Spleen (tissue), 7 donors: ENCODE results near the gene FBXL20.

Experiments
- POLR2A ChIP-seq, 3 donors: fragments of 450-650 bp; IDR thresholded peaks; one replicate each; pipeline ENCODE4 v1.5.1; 2017; ENCODE audit warnings: antibody characterized with exemption in 3 of 3, mild to moderate bottlenecking in 1 of 3
- POLR2AphosphoS5 ChIP-seq, 3 donors: sonication (generic); formaldehyde crosslinking; IDR thresholded peaks; one replicate each; pipeline ENCODE4 v1.5.1; 2017; ENCODE audit warnings: antibody characterized with exemption in 3 of 3
- TF ChIP-seq, protein P1 (sequence below), 11 experiments: fragments of 200-600 bp in 7 of 11; fragments of 450-650 bp in 4 of 11; sonication (generic) in 4 of 11; IDR thresholded peaks in 8 of 11; conservative IDR thresholded peaks in 3 of 11; 1 replicate in 7 of 11; 2 replicates in 4 of 11; pipeline versions ENCODE4 v1.4.0 to v1.8.0; 2016 to 2021; ENCODE audit warnings: antibody characterized with exemption in 11 of 11, inconsistent platforms in 4 of 11, mild to moderate bottlenecking in 1 of 11
- donor health status: DM: no; HTN: no; CAD: no; lungs with moderate emphysema.
- donor health status: DM: no; HTN: no; CAD: no.
- donor health status: DM: no; HTN: no; CAD: no.

DNA sequence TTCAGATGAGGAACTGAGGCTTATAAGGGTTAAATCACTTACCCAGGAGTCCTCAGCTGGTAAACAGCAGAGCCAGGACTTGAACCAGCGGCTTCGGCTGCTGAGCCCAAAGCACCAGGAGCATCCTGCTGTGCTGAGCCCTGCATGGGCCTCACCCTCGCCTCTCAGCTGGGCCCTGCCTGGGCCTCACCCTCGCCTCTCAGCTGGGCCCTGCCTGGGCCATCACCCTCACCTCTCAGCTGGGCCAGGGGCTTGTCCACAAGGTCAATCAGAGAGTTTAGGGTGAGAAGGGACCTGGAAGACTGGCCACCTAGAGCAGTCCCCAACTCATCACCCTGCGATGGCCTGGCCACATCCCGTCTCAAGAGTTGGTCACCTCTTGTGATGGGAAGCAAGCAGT, 179.9 kb downstream of the FBXL20 start:
- TF ChIP-seq POLR2A (IDR thresholded peaks at IDR 0.05) (no peak), POLR2AphosphoS5 (IDR thresholded peaks at IDR 0.05) (no peak)
- TF ChIP-seq, protein P1, sequence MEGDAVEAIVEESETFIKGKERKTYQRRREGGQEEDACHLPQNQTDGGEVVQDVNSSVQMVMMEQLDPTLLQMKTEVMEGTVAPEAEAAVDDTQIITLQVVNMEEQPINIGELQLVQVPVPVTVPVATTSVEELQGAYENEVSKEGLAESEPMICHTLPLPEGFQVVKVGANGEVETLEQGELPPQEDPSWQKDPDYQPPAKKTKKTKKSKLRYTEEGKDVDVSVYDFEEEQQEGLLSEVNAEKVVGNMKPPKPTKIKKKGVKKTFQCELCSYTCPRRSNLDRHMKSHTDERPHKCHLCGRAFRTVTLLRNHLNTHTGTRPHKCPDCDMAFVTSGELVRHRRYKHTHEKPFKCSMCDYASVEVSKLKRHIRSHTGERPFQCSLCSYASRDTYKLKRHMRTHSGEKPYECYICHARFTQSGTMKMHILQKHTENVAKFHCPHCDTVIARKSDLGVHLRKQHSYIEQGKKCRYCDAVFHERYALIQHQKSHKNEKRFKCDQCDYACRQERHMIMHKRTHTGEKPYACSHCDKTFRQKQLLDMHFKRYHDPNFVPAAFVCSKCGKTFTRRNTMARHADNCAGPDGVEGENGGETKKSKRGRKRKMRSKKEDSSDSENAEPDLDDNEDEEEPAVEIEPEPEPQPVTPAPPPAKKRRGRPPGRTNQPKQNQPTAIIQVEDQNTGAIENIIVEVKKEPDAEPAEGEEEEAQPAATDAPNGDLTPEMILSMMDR (IDR thresholded peaks at IDR 0.05 in 8 of 11, conservative IDR thresholded peaks at IDR 0.05 in 3 of 11): no peak
